CD4-positive, alpha-beta T cell treated with Interleukin-4 for 4 hours (primary cell): ENCODE data around the gene PCDH1.
"Not testable (repeated sequence)": the region's sequence is repeated elsewhere in the genome, so short reads cannot be mapped to it uniquely, and the experiment has no call there.

Experiments
- DNase-seq: peaks from one replicate; pipeline ENCODE4 v3.0.0-alpha.2; 2020

The PCDH1 gene

DNA sequence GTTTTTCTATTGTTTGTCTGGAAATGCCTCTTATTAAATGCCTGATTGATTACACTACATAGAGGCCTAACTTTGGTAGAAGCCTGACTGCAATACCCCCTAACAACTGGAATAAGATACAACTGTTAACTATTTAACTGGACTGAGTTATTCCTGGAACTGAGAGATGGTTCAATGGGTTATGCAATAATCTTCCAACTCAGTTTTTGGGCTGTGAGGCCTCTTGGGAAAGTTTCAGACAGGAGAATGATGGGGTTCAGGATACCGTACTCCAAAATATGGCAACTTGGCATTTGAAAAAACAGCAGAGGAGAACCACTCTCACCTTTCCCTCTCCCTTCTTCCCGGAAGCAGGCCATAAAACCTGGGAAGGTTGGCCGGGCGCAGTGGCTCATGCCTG, 19.2 kb upstream of the PCDH1 start:
- DNase-seq: no peak

DNA sequence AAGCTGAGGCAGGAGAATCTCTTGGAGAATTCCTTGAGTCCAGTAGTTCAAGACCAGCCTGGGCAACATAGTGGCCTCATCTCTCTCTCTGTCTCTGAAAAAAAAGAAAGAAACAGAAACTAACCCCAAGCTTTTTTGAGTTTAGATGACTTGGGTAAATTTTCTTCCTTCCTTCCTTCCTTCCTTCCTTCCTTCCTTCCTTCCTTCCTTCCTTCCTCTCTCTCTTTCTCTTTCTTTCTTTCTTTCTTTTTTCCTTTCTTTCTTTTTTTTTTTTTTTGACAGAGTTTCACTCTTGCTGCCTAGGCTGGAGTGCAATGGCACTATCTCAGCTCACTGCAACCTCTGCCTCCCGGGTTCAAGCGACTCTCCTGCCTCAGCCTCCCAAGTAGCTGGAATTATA, 12.2 kb upstream of the PCDH1 start:
- not testable (repeated sequence) for DNase-seq

GRCh38 chr5:141889282-141889871, 11.2 kb upstream of the PCDH1 start:
- DNase-seq: no peak

- no peak for DNase-seq
These were observed 5.7 kb upstream of the PCDH1 start for GRCh38 chr5:141883892-141884318.

GRCh38 chr5:141883184-141883891, 5.1 kb upstream of the PCDH1 start:
- no peak for DNase-seq

DNA sequence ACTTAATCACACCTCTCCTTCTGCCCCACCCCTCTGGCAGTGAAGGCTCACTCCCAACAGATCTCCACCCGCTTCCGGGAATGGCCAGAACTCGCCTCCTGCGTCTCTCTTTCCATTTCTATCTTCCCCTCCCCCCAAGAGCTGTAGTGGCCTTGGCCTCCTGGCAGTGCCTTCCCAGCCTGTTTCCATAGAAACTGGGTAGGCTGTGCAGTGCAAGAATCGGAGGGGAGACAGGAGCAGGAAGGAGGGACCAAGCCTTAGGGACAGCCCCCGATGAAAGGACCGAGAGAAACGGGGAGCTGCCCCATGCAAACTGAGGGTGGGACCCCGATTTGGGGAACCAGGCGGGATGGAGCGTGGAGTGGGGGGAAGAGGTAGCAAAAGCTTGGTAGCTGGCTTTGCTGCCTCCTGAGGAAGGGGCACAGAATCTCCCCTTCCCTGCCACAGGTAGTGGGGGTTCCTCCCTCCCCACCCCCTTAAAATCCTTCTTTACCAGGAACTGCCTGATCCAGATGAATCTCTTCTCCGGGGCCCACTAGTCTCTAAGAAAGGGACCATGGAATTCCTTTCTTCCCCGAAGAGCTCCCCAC, 4.5 kb upstream of the PCDH1 start:
- DNase-seq: no peak

GRCh38 chr5:141881886-141882285, 3.7 kb upstream of the PCDH1 start:
- no peak for DNase-seq

- no peak for DNase-seq
These were observed 3.0 kb upstream of the PCDH1 start for GRCh38 chr5:141880961-141881801.

DNA sequence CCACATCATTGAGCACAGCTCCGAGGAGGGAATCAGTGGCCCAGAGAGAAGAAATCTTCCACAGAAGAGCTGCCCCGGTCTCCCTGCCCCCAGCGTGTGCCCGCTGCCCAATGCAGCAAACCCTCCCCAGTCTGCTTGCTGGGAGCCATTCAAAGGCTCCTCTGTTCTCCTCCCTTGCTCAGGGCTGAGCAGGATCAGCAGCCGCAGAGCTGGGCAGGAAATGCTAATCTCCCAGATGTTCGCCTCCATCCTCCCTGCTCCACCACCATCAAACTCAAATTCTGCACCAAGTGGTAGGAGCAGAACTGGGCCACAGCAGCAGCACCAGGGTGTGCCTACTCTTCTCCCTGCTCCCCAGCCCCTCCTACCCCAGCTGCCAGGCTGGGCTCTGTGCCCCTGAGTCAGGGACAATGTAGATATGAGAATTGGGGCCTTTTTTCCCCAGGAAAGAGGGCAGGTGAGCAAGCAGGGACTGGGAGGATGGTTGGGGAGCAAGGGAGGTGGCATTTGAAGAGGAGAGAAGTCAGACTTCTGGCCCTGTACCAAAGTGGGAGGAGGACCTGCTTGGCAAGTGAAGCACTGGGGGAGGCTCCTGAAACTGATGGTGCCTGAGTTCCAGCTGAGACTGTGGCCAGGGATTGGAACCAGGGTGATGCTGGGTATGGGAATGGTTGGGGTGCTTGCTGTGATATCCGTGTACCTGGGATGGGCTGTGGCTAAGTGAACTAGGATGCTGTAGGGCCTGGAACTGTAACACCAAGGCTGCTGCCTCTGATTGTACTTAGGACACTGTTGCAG, 1.9 kb upstream of the PCDH1 start:
- DNase-seq: no peak

- no peak for DNase-seq
These were observed 1.2 kb upstream of the PCDH1 start for GRCh38 chr5:141879426-141879759.

- DNase-seq: peak; percentile 94
These were observed 658 bp upstream of the PCDH1 start for GRCh38 chr5:141878711-141879425.

DNA sequence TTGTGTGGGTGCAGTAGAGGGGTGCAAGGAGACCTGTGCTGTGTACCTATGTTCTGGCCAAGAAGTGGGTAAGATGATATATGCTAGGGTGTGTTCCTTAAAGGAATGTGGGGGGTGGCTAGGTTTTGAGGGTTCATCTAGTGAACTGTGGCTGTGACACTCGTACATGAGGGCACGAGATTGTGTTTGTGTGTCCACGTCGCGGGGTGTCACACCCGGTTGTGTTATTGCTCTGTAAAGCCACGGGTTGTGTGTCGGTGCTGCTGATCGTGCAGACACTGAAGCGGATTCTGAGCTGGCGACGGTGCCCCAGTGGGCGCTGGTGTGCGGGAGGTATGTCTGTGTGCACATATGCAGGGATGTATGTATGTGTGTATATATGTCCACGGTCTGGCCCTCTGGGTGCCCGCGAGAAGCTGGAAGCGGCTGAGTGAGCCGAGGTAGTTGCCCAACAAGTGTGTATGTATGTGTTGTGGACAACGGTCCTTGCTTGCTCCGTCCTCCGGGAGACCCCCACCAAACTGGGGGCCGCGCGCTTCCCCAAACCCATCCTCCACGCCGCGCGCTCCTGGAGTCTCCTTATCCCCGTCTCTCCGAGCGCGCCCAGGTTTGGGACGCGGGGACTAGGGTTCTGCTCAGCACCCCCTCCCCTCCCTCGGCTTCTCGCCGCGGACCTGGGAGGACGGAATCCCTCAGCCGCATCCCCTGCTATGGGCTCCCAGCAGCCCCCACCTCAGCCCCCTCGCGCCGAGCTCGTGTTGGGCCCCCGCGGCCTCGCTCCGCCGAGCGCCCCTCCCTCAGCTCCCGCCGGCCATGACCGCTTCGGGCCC, 639 bp downstream of the PCDH1 start:
- peak; percentile 8 for DNase-seq

DNA sequence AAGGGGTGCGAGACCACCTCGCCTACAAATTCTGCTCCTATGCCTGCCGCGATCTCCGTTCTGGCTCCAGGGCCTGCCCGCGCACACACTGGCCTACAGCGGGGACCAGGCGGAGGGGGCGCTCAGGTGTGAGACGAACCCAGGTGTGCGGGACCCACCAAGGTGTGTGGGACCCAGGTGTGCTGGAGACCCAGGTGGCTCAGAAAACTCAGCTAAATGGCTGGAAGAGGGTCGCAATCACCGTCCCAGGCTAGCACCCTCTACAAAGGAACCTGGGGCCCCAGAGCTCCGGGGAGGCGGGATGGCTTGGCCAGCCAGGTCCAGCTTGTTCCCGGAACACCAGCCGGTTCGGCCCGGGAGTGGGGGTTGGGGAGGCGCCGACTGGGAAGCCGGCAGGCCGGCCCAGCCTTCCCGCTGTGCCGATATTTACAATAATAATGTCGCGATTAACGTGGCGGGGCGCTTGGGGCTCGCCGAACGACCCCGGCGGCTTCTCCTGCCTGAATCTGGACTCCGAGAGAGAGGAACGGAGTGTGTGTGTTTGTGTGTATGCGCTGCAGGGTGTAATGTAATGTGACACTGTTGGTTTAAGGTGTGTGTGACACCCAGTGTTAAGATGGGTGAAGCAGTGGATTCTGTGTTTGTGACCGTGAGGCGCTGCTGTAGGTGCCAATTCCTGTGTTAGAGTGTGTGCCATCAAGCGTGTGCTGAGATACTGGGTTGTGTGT, 1.4 kb downstream of the PCDH1 start:
- DNase-seq: peak; percentile 5

DNA sequence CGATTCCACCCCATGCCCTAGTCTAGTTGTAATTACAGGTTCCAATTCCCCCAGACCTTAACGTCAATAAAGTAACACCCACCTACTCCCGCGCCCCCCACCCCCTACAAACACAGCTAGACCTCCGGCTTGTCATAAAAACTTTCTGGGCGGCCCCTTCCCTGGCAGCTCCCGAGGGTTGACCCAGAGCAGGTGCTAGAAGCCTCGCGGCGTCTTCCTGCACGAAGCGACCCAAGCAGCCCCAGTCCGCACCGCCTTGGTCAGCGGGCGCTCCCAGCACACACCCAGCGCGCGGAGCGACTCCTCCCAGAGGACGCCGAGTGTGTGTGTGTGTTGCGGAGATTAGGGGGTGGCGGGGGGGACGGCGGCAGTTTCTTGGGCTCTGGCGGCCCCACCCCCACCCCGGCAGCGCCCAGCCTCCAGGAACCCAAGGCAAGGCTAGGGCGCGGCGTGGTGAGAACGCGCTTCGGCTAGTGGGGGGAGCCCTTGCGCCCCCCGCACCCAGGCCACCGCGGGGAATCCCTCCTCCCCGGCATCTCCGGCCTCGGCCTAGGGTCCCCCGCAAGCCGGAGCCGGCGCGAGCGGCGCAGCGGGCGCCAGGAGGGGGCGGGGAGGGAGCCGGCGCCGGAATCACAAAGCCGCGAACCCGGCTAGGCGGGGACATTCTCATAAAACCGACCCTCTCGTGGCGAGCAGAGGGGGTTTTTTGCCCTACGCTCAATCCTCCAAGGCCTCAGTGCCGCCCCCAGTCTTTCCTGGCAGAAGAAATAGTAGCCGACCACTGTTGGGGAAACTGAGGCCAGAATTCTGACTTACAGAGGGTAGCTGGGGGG, 2.2 kb downstream of the PCDH1 start:
- DNase-seq: no peak

DNA sequence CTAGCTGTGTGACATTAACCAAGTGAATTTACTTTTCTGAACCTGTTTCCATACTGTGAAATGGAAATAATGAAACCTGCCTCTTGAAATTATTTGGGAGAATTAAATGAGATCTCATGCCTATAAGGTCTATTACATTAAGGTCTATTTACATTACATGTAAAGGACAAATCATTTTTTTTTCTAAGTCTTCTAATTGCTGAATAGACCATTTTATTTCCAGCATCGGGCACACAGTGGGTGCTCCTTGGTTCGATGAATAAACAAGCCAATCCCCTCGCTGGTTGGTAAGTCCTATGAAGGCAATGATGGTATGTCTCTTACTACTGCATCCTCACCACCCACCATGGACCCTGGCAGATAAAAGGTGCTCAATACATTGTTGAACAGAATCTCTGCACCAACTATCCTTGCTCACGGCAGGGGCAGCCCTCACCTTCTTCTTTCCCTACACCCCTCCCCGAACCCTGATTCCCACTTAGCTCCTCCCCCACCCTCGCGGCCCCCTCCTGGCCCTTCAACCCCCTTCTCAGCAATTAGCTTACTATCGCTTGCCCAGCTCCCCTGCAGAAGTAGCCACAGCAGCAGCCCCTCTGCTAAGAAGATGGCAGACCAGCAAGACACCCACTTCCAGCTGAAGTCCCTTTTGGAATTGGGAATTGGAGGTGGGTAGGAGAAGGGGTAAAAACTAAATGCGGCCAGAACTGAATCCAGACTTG, 3.0 kb downstream of the PCDH1 start:
- no peak for DNase-seq

DNA sequence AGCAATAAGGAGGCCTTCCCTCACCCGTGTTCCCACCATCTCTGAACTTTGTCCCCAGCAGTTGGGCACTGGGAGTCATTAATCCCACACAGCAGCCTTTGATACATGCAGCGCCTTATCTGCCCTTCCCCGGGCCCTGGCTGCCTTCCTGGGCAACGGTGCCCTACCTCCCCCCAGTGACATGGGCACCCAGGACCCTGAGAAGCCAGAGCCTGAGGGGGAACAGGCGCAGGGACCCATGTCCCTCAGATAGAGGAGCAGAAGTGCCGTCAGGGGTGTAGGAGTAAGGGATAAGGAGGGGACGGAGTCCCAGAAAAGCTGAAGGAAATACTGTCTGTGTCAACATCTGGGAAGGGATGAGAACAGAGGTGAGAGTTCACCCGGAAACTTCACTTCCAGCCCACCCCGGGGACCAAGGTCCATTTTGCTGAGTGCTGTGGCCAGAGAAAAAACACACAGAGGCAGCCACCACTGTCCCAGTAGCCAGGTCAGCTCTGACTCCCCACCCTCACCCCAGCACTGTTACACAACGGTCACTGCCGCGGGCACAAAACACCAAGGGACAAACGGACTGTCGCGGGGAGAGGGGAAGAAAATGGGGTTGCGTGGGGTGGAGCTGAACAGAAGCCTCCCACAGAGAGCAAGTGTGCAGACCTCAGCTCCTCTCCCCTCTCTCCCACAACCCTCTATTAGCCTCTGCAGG, 3.8 kb downstream of the PCDH1 start:
- DNase-seq: no peak

DNA sequence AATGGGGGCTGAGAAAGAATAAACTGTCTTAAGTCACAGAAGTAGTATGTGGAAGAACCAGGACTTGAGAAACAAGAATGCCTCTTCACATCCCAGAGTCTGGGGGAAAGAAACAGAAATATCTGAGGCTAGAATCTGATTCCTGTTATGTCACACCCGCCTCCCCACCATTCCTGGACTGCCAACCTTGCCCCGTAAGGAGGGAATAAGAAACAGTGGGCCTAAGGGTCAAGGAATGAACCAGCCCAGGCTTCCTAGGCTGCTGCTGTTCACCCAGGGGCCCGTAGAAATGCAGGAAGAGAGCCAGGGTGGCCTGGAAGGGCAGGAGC, 4.3 kb downstream of the PCDH1 start:
- DNase-seq: no peak
